ENCODE data around the gene PPIH. TPM values are rescaled to one million over a fixed set of nuclear protein-coding genes. Genes with fewer than 3 reads are reported as not detected.
A peak's percentile ranks its signal among the peaks of the same experiment; 100 is the strongest.
"Not testable (repeated sequence)": the region's sequence is repeated elsewhere in the genome, so short reads cannot be mapped to it uniquely, and the experiment has no call there.

PPIH gene
- 100 to 1,000 TPM in 1 of 3 donors, 10 to 100 TPM in 2; 52.1 to 102 (median 80.7) TPM for polyA plus RNA-seq

DNA sequence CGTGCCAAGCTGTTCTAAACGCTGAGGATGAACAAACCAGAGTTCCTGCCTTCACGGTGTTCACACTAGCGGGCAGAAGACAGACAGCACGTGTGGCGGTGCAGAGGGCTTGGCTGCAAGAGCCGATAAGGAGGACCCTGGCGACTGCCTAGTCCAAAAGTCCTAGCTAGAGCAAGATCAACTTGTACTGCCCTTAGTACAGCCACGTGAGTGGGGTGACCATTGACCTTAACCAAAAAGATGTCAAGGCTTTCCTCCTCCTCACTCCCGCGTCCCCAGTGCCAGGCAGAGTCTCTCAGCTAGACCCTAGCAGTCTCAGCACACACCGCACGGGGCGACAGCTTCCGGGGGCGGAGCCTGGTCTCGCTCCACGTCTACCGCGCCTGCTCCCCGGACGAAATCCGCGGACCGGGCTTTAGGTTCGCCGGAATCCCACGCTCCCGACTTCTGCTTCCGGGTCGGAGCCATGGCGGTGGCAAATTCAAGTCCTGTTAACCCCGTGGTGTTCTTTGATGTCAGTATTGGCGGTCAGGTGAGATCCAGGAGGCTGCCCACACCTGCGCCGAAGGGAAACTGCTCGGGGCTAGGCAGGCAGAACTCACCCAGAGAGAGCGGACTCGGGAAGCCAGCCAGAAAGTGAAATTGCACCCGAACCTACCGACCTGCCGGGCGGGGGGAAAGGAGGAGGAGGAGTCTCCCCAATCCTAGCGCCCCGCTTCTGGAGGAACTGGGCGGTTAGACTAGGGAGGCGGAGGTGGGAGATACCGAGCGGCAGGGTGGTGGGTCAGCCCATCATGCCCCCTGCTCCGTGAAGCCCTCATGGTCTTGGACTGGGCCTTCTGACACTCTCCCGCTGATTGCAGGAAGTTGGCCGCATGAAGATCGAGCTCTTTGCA, at the start of gene PPIH:
TSS of gene PPIH (plus strand) at position 443 of the 896 bp plus-strand sequence. CDS start at position 467, 24 bp downstream.
- peaks cover 3 to 21% (median 7%) of the 10 kb centered on the region in 3 donors for H3K36me3 Mint-ChIP-seq
- peak; percentile 90 to 91 (median 91) for DNase-seq
- H3K27ac Mint-ChIP-seq = peak within 1 kb of the TSS; percentile 90 to 98 (median 97)
- H3K4me1 Mint-ChIP-seq = peaks cover 36 to 50% of the 10 kb centered on the region in 2 donors
- H3K4me3 Mint-ChIP-seq = peak within 1 kb of the TSS; percentile 98 to 100 (median 99)
- no peaks in the 10 kb centered on the region for H3K9me3 Mint-ChIP-seq
- peaks cover 0 to 7% (median 2%) of the 10 kb centered on the region in 3 donors for H3K27me3 Mint-ChIP-seq (ENCODE audit: low read depth in 3 of 3)

DNA sequence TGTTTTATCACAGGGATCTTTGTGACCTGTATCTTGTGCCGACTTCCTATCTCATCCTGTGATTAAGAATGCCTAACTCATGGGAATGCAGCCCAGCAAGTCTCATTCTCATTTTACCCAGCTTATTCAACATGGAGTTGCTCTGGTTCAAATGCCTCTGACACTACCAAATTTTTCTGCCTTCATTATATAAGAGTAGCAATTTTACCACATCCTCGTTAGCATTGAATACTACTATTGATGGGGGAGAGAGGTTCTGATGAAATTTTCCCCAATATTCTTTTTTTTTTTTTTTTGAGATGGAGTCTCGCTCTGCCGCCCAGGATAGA, 44.5 kb upstream of the PPIH start:
- Mint-ChIP-seq H3K4me1 (no peaks in the 10 kb centered on the region), H3K9me3 (no peaks in the 10 kb centered on the region), H3K4me3 (no peak overlapping the region), H3K27me3 (ENCODE audit: low read depth in 3 of 3) (peaks cover 0 to 2% (median 0%) of the 10 kb centered on the region in 3 donors), H3K27ac (no peak overlapping the region), H3K36me3 (peaks cover 0 to 4% (median 0%) of the 10 kb centered on the region in 3 donors)
- DNase-seq = no peak

DNA sequence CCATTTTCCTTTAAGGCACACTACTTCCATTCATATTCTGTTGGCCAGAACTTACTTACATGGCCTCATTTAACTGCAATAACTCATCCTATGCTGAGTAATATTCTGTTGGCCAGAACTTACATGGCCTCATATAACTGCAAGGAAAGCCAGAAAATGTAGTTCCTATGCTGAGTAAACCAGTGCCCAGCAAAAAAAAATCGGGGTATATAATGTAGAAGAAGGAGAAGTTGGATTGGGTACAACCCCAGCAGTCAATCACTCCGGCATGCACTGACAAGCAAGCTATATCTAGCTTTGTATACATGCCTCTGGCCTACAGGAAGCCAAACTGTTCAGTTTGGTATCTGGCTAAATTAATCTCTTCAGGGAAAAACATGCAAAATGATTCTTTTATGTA, 39.4 kb upstream of the PPIH start:
- Mint-ChIP-seq H3K27me3 (ENCODE audit: low read depth in 3 of 3) (no peaks in the 10 kb centered on the region), H3K9me3 (no peaks in the 10 kb centered on the region), H3K4me1 (no peaks in the 10 kb centered on the region), H3K36me3 (peaks cover 0 to 4% (median 0%) of the 10 kb centered on the region in 3 donors), H3K4me3 (no peak overlapping the region), H3K27ac (no peak overlapping the region)
- DNase-seq = no peak

DNA sequence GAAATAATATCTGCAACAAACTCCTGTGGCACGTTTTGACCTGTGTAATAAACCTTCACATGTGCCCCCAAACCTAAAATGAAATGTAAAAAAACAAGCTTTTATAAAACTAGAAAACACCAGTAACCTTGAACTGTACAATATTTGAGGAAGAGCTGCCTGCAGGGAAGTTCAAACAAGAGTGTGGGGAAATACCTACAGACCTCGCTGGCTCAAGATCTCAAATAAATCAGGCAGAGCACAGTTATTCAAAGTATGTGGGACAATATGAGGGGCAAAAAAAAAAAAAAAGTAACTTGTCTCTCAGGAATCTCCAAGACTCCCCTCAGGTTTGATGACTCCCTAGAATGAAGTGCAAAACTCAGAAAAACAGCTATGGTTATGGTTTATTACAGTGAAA, 37.9 kb upstream of the PPIH start:
- Mint-ChIP-seq H3K4me3 (no peak overlapping the region), H3K9me3 (no peaks in the 10 kb centered on the region), H3K27ac (no peak overlapping the region), H3K36me3 (no peaks in the 10 kb centered on the region), H3K4me1 (no peaks in the 10 kb centered on the region), H3K27me3 (ENCODE audit: low read depth in 3 of 3) (peaks cover 0 to 5% (median 2%) of the 10 kb centered on the region in 3 donors)
- no peak for DNase-seq

DNA sequence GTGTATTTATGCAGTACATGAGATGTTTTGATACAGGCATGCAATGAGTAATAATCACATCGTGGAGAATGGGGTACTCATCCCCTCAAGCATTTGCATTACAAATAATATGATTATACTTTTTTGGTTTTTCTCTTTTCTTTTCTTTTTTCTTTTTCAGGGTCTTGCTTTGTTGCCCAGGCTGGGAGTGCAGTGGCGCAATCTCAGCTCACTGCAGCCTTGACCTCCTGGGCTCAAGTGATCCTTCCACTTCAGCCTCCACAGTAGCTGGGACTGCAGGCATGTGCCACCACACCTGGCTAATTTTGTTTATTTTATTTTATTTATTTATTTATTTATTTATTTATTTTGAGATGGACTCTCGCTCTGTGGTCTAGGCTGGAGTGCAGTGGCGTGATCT, 37.0 kb upstream of the PPIH start:
- H3K36me3 Mint-ChIP-seq; H3K27ac Mint-ChIP-seq; H3K4me3 Mint-ChIP-seq; H3K27me3 Mint-ChIP-seq (ENCODE audit: low read depth in 3 of 3); H3K9me3 Mint-ChIP-seq; H3K4me1 Mint-ChIP-seq; DNase-seq: not testable (repeated sequence)

DNA sequence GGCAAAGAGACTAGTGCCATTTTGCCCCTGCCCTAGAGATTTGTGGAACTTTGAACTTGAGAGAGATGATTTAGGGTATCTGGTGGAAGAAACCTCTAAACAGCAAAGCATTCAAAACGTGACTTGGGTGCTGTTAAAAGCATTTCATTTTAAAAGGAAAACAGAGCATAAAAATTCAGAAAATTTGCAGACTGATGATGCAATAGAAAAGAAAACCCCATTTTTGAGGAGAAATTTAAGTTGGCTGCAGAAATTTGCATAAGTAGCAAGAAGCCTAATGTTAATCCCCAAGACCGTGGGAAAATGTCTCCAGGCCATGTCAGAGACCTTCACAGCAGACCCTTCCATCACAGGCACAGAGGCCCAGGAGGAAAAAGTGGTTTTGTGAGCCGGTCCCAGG, 31.0 kb upstream of the PPIH start:
- not testable (repeated sequence) for H3K9me3 Mint-ChIP-seq; DNase-seq; H3K4me1 Mint-ChIP-seq; H3K4me3 Mint-ChIP-seq; H3K27me3 Mint-ChIP-seq (ENCODE audit: low read depth in 3 of 3); H3K27ac Mint-ChIP-seq; H3K36me3 Mint-ChIP-seq

DNA sequence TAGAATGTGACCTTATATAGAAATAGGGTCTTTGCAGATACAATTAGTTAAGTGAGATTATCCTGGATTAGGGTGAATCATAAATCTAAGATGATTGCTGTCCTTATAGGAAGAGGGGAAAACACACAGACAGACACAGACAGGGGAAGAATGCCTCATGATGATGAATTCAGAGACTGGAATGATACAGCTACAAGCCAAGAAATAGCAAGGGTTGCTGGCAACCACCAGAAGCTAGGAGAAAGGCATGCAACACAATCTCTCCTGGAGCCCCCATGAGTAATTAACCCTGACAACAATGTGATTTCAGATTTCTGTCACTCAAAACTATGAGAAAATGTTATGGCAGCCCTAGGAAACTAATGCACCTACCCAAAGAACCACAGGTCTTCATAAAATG, 19.1 kb upstream of the PPIH start:
- Mint-ChIP-seq H3K27ac (no peak overlapping the region), H3K36me3 (peaks cover 0 to 6% (median 5%) of the 10 kb centered on the region in 3 donors), H3K27me3 (ENCODE audit: low read depth in 3 of 3) (peaks cover 0 to 2% (median 0%) of the 10 kb centered on the region in 3 donors), H3K9me3 (no peaks in the 10 kb centered on the region), H3K4me3 (no peak overlapping the region), H3K4me1 (no peaks in the 10 kb centered on the region)
- DNase-seq = no peak

DNA sequence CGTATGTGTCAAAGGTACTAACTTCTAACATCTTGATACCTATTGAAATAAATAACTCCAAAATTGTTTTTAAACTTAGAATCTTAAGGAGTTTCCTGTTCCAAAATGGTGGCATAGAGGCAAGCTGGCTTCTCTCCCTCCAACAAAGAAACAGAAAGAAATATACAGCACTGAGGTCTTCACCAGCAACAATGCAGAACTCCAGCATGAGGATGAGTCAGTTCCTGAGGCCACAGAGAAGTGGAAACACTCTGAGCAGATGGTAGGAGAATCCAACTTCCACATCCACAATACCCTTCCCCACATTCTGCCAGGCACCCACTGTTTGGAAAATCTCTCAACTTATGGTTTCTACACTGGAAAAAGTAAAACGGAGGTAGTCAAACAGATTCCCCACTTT, 12.2 kb upstream of the PPIH start:
- Mint-ChIP-seq H3K9me3 (no peaks in the 10 kb centered on the region), H3K36me3 (peaks cover 18 to 35% (median 23%) of the 10 kb centered on the region in 3 donors), H3K27ac (no peak overlapping the region), H3K27me3 (ENCODE audit: low read depth in 3 of 3) (peaks cover 0 to 6% (median 2%) of the 10 kb centered on the region in 3 donors), H3K4me3 (no peak overlapping the region), H3K4me1 (no peaks in the 10 kb centered on the region)
- DNase-seq = no peak

DNA sequence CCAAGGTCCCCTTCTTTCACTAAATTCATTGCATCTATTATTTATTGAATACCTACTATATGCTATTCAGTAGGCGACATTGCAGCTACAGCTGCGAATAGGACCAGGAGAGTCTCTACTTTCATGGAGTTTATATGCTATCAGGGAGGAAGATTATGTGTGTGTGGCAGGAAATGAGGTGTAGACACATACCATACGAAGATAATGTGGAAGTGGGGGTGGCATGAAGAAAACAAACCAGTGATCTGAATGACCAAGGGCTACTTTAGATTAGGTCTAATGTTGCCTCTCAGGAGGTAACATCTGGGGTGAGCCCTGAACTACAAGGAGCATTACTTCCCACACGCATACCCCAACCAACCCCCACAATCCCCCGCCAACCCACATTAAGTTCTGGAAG, 1.0 kb upstream of the PPIH start:
- peaks cover 36 to 50% of the 10 kb centered on the region in 2 donors for H3K4me1 Mint-ChIP-seq
- H3K27ac Mint-ChIP-seq = peak overlapping the region; percentile 90 to 98 (median 97)
- peaks cover 0 to 7% (median 2%) of the 10 kb centered on the region in 3 donors for H3K27me3 Mint-ChIP-seq (ENCODE audit: low read depth in 3 of 3)
- no peaks in the 10 kb centered on the region for H3K9me3 Mint-ChIP-seq
- peaks cover 0 to 16% (median 7%) of the 10 kb centered on the region in 3 donors for H3K36me3 Mint-ChIP-seq
- no peak for DNase-seq
- peak overlapping the region; percentile 98 to 100 (median 99) for H3K4me3 Mint-ChIP-seq

DNA sequence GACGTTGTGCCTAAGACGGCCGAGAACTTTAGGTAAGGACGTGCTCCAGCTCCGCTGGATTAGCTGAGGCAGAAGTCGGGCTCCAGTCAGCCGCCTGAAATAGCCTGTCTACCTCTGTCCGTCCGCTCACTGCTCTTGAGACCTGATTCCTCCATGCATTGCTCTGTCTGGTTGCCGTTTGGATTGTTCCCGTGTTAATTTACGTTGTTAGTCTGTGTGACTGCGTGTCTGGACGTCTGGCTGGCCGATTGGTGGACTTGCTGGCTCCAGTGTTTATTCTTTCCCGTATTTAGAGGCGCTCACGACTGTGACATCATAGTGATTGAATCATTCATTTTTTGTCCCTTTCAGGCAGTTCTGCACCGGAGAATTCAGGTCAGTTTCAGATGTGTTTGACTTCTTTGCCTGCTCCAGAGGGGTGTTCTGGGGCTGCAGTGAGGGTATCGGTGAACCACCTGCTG, 684 bp downstream of the PPIH start:
- H3K27me3 Mint-ChIP-seq (ENCODE audit: low read depth in 3 of 3) = peaks cover 0 to 7% (median 2%) of the 10 kb centered on the region in 3 donors
- H3K36me3 Mint-ChIP-seq = peaks cover 7 to 25% (median 11%) of the 10 kb centered on the region in 3 donors
- H3K9me3 Mint-ChIP-seq = no peaks in the 10 kb centered on the region
- H3K4me1 Mint-ChIP-seq = peaks cover 36 to 50% of the 10 kb centered on the region in 2 donors
- peak overlapping the region; percentile 98 to 100 (median 99) for H3K4me3 Mint-ChIP-seq
- DNase-seq = no peak
- peak overlapping the region; percentile 90 to 98 (median 97) for H3K27ac Mint-ChIP-seq

DNA sequence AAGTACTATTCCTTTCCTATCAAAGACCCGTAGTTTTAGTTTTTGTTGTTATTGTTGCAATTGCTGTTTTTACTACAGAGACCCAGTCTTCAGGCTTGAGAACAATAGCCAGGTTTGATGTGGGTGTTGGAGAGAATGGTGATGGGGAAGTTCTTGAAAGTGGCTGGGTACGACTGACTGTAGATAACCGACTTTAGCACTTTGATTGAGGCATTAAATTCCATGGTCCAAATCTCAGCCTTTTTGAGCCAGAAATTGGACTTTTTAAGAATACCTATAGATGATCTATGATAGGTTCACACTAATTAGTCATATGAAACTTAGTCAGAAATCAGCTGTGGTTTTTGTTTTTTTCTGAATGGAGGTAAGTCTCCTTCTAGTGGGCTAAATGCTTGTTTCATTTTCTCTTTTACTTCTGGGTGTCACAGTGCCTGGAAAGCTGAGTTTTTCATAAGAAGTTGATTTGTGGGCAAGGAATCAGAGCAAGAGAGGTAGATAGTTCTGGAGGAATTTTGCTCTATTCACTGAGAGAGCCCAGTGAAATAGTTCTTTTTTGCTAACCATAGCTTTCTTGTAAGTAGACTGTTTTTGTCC, 2.8 kb downstream of the PPIH start:
- H3K4me1 Mint-ChIP-seq = peaks cover 36 to 50% of the 10 kb centered on the region in 2 donors
- peaks cover 0 to 7% (median 2%) of the 10 kb centered on the region in 3 donors for H3K27me3 Mint-ChIP-seq (ENCODE audit: low read depth in 3 of 3)
- no peaks in the 10 kb centered on the region for H3K9me3 Mint-ChIP-seq
- DNase-seq = no peak
- H3K4me3 Mint-ChIP-seq = peak overlapping the region in 3 of 5 donors; percentile 3 to 32 (median 25)
- H3K36me3 Mint-ChIP-seq = peaks cover 13 to 35% (median 14%) of the 10 kb centered on the region in 3 donors
- peak overlapping the region in 5 of 6 donors; percentile 4 to 42 (median 22) for H3K27ac Mint-ChIP-seq

DNA sequence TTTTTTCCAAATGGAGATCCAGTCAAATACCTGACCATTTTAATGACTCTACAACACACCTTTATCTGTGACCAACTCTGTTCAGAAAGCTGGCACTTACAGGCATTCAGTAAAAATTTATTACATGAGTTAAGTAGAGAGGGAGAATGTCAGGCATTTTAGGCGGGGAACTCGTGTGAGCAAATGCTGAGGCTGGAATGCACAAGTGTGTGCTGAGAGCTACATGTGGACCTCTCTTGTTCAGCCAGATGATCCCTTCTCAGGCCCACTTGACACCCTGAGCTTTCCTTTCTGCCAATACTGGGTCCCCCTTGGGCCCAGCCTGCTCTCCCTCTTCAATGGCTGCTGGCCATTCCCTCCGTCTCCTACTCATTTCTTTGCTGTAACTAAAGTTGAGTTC, 11.7 kb downstream of the PPIH start:
- Mint-ChIP-seq H3K9me3 (no peaks in the 10 kb centered on the region), H3K27ac (no peak overlapping the region), H3K4me3 (no peak overlapping the region), H3K4me1 (no peaks in the 10 kb centered on the region), H3K27me3 (ENCODE audit: low read depth in 3 of 3) (no peaks in the 10 kb centered on the region), H3K36me3 (peaks cover 25 to 55% (median 40%) of the 10 kb centered on the region in 3 donors)
- no peak for DNase-seq

DNA sequence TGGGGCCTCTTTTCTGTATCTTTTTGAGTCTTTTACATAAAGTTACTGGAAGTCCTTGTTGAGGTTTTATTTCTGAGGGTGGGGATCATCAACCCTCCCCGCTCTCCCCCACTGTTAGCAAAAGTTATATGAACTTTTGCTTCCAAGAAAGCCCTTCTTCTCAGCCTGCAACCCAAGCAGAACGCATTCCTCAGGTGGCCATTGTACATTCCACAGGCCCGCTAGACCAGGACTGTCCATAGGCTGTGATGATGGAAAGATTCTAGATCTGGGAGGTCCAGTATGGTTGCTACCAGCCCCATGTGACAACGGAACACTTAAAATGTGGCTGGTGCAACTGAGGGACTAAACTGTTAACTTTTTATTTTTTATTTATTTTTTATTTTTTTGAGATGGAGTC, 12.2 kb downstream of the PPIH start:
- no peaks in the 10 kb centered on the region for H3K27me3 Mint-ChIP-seq (ENCODE audit: low read depth in 3 of 3)
- no peaks in the 10 kb centered on the region for H3K9me3 Mint-ChIP-seq
- no peak overlapping the region for H3K4me3 Mint-ChIP-seq
- no peak for DNase-seq
- H3K36me3 Mint-ChIP-seq = peaks cover 27 to 58% (median 41%) of the 10 kb centered on the region in 3 donors
- peak overlapping the region in 1 of 6 donors; percentile 34 for H3K27ac Mint-ChIP-seq
- H3K4me1 Mint-ChIP-seq = no peaks in the 10 kb centered on the region

DNA sequence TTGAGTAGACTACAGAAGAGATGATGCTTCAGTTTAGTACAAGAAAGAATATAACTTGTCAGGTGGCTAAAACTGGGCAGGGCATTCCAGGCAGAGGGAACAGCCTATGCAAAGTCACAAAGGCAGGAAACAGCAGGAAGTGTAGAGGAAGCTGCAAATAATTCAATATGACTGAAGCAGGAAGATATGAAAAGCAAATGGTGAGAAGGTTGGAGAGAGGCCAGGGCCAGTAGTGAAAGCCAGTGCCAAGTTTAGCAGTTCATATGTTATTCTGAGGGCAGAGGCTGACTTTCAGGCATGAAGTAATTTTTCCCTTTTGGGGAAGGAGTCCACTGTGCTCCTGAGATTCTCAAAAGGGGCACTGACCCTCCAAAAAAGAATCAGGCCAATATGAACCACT, 16.0 kb downstream of the PPIH start:
- Mint-ChIP-seq H3K36me3 (peaks cover 15 to 39% (median 19%) of the 10 kb centered on the region in 3 donors), H3K4me3 (no peak overlapping the region), H3K9me3 (no peaks in the 10 kb centered on the region), H3K27me3 (ENCODE audit: low read depth in 3 of 3) (no peaks in the 10 kb centered on the region), H3K27ac (peak overlapping the region in 2 of 6 donors; percentile 61 to 67), H3K4me1 (no peaks in the 10 kb centered on the region)
- no peak for DNase-seq
